GM12801 (cell line): ENCODE data around the gene BPI.

Experiments used
- CTCF ChIP-seq: IDR thresholded peaks from one replicate; pipeline ENCODE4 v1.5.1; 2011; ENCODE audit warnings: control low read depth; ENCODE audit not compliant: insufficient read length; ENCODE audit errors: extremely low read depth

BPI gene

GRCh38 chr20:38308447-38308846, 4.5 kb downstream of the BPI start:
- TF ChIP-seq CTCF = no peak

GRCh38 chr20:38311091-38311490, 7.1 kb downstream of the BPI start:
- TF ChIP-seq CTCF = no peak

GRCh38 chr20:38311491-38311890, 7.5 kb downstream of the BPI start:
- no peak for TF ChIP-seq CTCF

GRCh38 chr20:38313676-38314075, 9.7 kb downstream of the BPI start:
- TF ChIP-seq CTCF = no peak

GRCh38 chr20:38315290-38315966, 11.5 kb downstream of the BPI start:
- no peak for TF ChIP-seq CTCF

GRCh38 chr20:38316341-38316740, 12.4 kb downstream of the BPI start:
- no peak for TF ChIP-seq CTCF

GRCh38 chr20:38317422-38317821, 13.5 kb downstream of the BPI start:
- no peak for TF ChIP-seq CTCF
